SK-N-SH treated with all-trans-retinoic acid at 6 μM for 48 hours (cell line): ENCODE measurements around the gene KRTAP9-7.

Experiments used
- ATAC-seq: fragments of 200-7000 bp; cut with Tn5 transposase; 3 replicates; pipeline ENCODE4 v1.9.1; 2020; ENCODE audit warnings: mild to moderate bottlenecking, moderate library complexity
- ARNTL ChIP-seq: fragments of 450-650 bp; formaldehyde crosslinking; IDR thresholded peaks from 2 replicates; pipeline ENCODE4 v1.5.0; 2020; ENCODE audit warnings: low read depth, mild to moderate bottlenecking, moderate library complexity, borderline replicate concordance
- BACH2 ChIP-seq: fragments of 250-450 bp; sonication (Bioruptor Pico); IDR thresholded peaks from 2 replicates; pipeline ENCODE4 v1.9.0; 2021; ENCODE audit warnings: mild to moderate bottlenecking, borderline replicate concordance
- CSDC2 ChIP-seq: fragments of 250-450 bp; sonication (Bioruptor Pico); IDR thresholded peaks from 2 replicates; pipeline ENCODE4 v1.5.0; 2020; ENCODE audit warnings: mild to moderate bottlenecking, moderate library complexity
- ESRRG ChIP-seq: fragments of 250-450 bp; sonication (Bioruptor Pico); IDR thresholded peaks from 2 replicates; pipeline ENCODE4 v1.6.1; 2021; ENCODE audit warnings: mild to moderate bottlenecking
- GLIS3 ChIP-seq: fragments of 250-450 bp; sonication (Bioruptor Pico); IDR thresholded peaks from 2 replicates; pipeline ENCODE4 v1.5.0; 2020; ENCODE audit warnings: mild to moderate bottlenecking, moderate library complexity
- ISL1 ChIP-seq: fragments of 250-450 bp; sonication (Bioruptor Pico); IDR thresholded peaks from 2 replicates; pipeline ENCODE4 v2.1.2; 2022; ENCODE audit warnings: mild to moderate bottlenecking, moderate library complexity
- OSR1 ChIP-seq: fragments of 250-450 bp; sonication (Bioruptor Pico); IDR thresholded peaks from 2 replicates; pipeline ENCODE4 v1.8.0; 2022; ENCODE audit warnings: moderate library complexity, mild to moderate bottlenecking, inconsistent platforms
- PPARA ChIP-seq: fragments of 250-450 bp; sonication (Bioruptor Pico); IDR thresholded peaks from 2 replicates; pipeline ENCODE4 v1.5.0; 2020; ENCODE audit warnings: mild to moderate bottlenecking, borderline replicate concordance
- RARB ChIP-seq: fragments of 250-450 bp; sonication (Bioruptor Pico); IDR thresholded peaks from 2 replicates; pipeline ENCODE4 v1.8.0; 2021; ENCODE audit warnings: mild to moderate bottlenecking, moderate library complexity
- SNAI2 ChIP-seq: fragments of 250-450 bp; sonication (Bioruptor Pico); IDR thresholded peaks from 2 replicates; pipeline ENCODE4 v1.5.0; 2020; ENCODE audit warnings: mild to moderate bottlenecking, moderate library complexity
- TCF4 ChIP-seq: fragments of 250-450 bp; sonication (Bioruptor Pico); IDR thresholded peaks from 2 replicates; pipeline ENCODE4 v1.8.0; 2021; ENCODE audit warnings: mild to moderate bottlenecking, moderate library complexity, borderline replicate concordance
- TOX ChIP-seq: fragments of 250-450 bp; sonication (Bioruptor Pico); IDR thresholded peaks from 2 replicates; pipeline ENCODE4 v1.8.0; 2021; ENCODE audit warnings: mild to moderate bottlenecking, moderate library complexity, borderline replicate concordance
- ZC3H10 ChIP-seq: fragments of 250-450 bp; sonication (Bioruptor Pico); IDR thresholded peaks from 2 replicates; pipeline ENCODE4 v1.5.1; 2021; ENCODE audit warnings: mild to moderate bottlenecking, moderate library complexity
- ZFP3 ChIP-seq: fragments of 250-450 bp; sonication (Bioruptor Pico); IDR thresholded peaks from 2 replicates; pipeline ENCODE4 v1.5.0; 2020; ENCODE audit warnings: mild to moderate bottlenecking, moderate library complexity
- ZFP30 ChIP-seq: fragments of 450-650 bp; formaldehyde crosslinking; IDR thresholded peaks from 2 replicates; pipeline ENCODE4 v1.5.0; 2022; ENCODE audit warnings: mild to moderate bottlenecking, moderate library complexity
- ZNF565 ChIP-seq: fragments of 450-650 bp; formaldehyde crosslinking; conservative IDR thresholded peaks from 2 replicates; pipeline ENCODE4 v1.5.0; 2020; ENCODE audit warnings: low read depth, mild to moderate bottlenecking, moderate library complexity
- ZNF70 ChIP-seq: fragments of 450-650 bp; formaldehyde crosslinking; IDR thresholded peaks from 2 replicates; pipeline ENCODE4 v1.5.0; 2020; ENCODE audit warnings: mild to moderate bottlenecking, moderate library complexity
- ZNF8 ChIP-seq: fragments of 450-650 bp; formaldehyde crosslinking; IDR thresholded peaks from 2 replicates; pipeline ENCODE4 v1.5.0; 2020; ENCODE audit warnings: mild to moderate bottlenecking, moderate library complexity
- TF ChIP-seq, protein P1 (sequence below): fragments of 250-450 bp; sonication (Bioruptor Pico); IDR thresholded peaks from 2 replicates; pipeline ENCODE4 v1.8.0; 2021; ENCODE audit warnings: low read depth, mild to moderate bottlenecking, moderate library complexity, borderline replicate concordance
- TF ChIP-seq, protein P2 (sequence below): fragments of 250-450 bp; sonication (Bioruptor Pico); IDR thresholded peaks from 2 replicates; pipeline ENCODE4 v1.5.1; 2020; ENCODE audit warnings: low read depth, mild to moderate bottlenecking, moderate library complexity
- TF ChIP-seq, protein P3 (sequence below): fragments of 250-450 bp; sonication (Bioruptor Pico); IDR thresholded peaks from 2 replicates; pipeline ENCODE4 v1.8.0; 2020; ENCODE audit warnings: mild to moderate bottlenecking, moderate library complexity, borderline replicate concordance
- TF ChIP-seq, protein P4 (sequence below): fragments of 250-450 bp; sonication (Bioruptor Pico); IDR thresholded peaks from 2 replicates; pipeline ENCODE4 v1.5.1; 2021; ENCODE audit warnings: mild to moderate bottlenecking, moderate library complexity
- TF ChIP-seq, protein P5 (sequence below): fragments of 250-450 bp; sonication (Bioruptor Pico); IDR thresholded peaks from 2 replicates; pipeline ENCODE4 v1.5.0; 2020; ENCODE audit warnings: mild to moderate bottlenecking, moderate library complexity

KRTAP9-7 gene

DNA sequence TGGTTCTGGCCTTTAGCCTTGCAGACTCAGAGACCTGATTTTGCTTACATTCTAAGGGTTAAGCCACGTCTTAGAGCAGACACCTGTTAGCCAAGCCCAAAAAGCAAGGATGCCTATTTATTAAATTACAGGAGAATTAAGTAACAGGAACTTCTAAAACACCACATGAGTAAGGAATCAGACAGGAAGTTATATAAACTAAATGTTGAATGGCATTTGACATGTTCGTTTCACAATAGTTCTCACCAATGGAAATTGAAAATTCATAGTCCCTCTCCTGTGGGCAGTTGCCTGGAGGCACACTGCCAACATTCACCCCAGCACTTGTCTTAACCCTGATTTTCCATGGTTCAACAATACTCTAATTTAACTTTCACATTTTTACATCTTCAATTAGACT, 9.0 kb downstream of the KRTAP9-7 start:
- TF ChIP-seq, protein P1, sequence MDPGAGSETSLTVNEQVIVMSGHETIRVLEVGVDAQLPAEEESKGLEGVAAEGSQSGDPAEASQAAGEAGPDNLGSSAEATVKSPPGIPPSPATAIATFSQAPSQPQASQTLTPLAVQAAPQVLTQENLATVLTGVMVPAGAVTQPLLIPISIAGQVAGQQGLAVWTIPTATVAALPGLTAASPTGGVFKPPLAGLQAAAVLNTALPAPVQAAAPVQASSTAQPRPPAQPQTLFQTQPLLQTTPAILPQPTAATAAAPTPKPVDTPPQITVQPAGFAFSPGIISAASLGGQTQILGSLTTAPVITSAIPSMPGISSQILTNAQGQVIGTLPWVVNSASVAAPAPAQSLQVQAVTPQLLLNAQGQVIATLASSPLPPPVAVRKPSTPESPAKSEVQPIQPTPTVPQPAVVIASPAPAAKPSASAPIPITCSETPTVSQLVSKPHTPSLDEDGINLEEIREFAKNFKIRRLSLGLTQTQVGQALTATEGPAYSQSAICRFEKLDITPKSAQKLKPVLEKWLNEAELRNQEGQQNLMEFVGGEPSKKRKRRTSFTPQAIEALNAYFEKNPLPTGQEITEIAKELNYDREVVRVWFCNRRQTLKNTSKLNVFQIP (CRISPR knock-in tag), result no peak
- TF ChIP-seq ZC3H10 (CRISPR knock-in tag) (no peak), OSR1 (CRISPR knock-in tag) (no peak), ESRRG (CRISPR knock-in tag) (no peak), RARB (CRISPR knock-in tag) (no peak), ISL1 (CRISPR knock-in tag) (no peak)
- no peak for ATAC-seq

DNA sequence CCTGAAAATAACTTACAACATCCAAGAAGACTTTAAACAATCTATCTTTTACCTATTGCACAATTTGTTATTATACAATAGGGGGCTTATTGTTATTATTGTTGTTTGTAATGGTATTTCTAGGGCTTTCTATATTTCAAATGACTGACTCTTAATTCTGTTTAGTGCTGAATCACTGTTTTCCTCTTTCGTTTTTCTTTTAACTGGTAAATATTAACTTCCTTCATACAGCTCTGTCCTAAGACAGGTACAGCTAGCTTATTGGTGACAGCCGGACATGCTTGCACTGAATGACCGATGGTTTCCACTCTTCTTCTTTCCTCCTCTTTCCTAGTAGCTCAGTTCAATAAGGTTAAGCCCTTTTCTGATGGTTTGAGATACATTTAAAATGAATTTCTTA, 11.6 kb downstream of the KRTAP9-7 start:
- ATAC-seq, result no peak
- no peak for TF ChIP-seq SNAI2 (CRISPR knock-in tag)
- no peak for TF ChIP-seq ZFP30 (CRISPR knock-in tag)
- TF ChIP-seq ISL1 (CRISPR knock-in tag), result no peak
- TF ChIP-seq, protein P2, sequence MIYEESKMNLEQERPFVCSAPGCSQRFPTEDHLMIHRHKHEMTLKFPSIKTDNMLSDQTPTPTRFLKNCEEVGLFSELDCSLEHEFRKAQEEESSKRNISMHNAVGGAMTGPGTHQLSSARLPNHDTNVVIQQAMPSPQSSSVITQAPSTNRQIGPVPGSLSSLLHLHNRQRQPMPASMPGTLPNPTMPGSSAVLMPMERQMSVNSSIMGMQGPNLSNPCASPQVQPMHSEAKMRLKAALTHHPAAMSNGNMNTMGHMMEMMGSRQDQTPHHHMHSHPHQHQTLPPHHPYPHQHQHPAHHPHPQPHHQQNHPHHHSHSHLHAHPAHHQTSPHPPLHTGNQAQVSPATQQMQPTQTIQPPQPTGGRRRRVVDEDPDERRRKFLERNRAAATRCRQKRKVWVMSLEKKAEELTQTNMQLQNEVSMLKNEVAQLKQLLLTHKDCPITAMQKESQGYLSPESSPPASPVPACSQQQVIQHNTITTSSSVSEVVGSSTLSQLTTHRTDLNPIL (CRISPR knock-in tag), result no peak
- TF ChIP-seq ZNF70 (CRISPR knock-in tag), result no peak
- no peak for TF ChIP-seq TOX (CRISPR knock-in tag)
- TF ChIP-seq, protein P3, sequence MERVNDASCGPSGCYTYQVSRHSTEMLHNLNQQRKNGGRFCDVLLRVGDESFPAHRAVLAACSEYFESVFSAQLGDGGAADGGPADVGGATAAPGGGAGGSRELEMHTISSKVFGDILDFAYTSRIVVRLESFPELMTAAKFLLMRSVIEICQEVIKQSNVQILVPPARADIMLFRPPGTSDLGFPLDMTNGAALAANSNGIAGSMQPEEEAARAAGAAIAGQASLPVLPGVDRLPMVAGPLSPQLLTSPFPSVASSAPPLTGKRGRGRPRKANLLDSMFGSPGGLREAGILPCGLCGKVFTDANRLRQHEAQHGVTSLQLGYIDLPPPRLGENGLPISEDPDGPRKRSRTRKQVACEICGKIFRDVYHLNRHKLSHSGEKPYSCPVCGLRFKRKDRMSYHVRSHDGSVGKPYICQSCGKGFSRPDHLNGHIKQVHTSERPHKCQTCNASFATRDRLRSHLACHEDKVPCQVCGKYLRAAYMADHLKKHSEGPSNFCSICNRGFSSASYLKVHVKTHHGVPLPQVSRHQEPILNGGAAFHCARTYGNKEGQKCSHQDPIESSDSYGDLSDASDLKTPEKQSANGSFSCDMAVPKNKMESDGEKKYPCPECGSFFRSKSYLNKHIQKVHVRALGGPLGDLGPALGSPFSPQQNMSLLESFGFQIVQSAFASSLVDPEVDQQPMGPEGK, result no peak
- TF ChIP-seq ESRRG (CRISPR knock-in tag), result no peak
- no peak for TF ChIP-seq PPARA (CRISPR knock-in tag)
- TF ChIP-seq, protein P1 (CRISPR knock-in tag), result no peak
- TF ChIP-seq ZNF8 (CRISPR knock-in tag), result no peak
- TF ChIP-seq ZNF565 (CRISPR knock-in tag), result no peak
- TF ChIP-seq BACH2, result no peak
- no peak for TF ChIP-seq ZFP3 (CRISPR knock-in tag)
- no peak for TF ChIP-seq ZC3H10 (CRISPR knock-in tag)
- no peak for TF ChIP-seq RARB (CRISPR knock-in tag)
- no peak for TF ChIP-seq CSDC2 (CRISPR knock-in tag)

DNA sequence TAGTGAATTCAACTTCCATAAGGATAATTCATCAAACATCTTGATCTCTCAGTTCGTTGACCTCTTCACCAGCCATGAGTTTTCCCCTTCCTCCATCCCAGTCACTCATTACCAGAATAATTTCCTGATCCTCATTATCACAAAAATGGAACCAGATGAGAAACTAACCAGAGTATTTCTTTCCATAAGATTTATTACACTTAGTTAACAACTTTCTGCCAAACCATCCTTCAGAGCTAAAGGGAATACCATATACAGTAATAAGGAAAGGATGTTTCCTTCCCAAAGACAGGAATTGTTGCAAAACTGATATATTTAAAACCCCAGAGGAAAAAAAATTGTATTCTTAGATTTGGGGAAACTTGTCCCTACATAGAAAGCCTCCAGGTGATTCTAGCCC, 18.5 kb downstream of the KRTAP9-7 start:
- TF ChIP-seq ESRRG (CRISPR knock-in tag) (no peak), ZNF8 (CRISPR knock-in tag) (no peak), ZNF565 (CRISPR knock-in tag) (no peak), ZC3H10 (CRISPR knock-in tag) (no peak), GLIS3 (CRISPR knock-in tag) (no peak), RARB (CRISPR knock-in tag) (no peak), ARNTL (CRISPR knock-in tag) (no peak), CSDC2 (CRISPR knock-in tag) (no peak), PPARA (CRISPR knock-in tag) (no peak)
- ATAC-seq, result no peak

DNA sequence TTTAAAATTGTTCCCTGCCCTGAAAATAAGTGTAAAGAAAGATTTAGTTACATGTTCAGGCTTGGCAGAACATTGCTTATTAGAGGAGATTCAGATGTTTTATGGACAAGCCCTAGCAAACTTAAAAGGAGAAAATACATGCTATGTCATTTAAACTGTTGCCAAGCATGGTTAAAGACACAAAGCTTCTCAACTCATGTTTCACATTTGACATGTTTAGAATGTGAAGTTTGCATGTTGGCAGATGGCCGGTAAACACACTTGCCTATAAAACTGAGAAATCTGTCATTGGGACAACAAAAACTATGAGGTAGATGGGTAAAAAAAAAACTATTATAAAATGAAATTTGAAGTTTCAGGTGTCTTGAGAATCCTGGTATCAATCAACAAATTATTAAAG, 21.3 kb downstream of the KRTAP9-7 start:
- no peak for ATAC-seq
- TF ChIP-seq ZNF8 (CRISPR knock-in tag), result no peak
- no peak for TF ChIP-seq ZFP3 (CRISPR knock-in tag)
- no peak for TF ChIP-seq BACH2
- TF ChIP-seq, protein P4, sequence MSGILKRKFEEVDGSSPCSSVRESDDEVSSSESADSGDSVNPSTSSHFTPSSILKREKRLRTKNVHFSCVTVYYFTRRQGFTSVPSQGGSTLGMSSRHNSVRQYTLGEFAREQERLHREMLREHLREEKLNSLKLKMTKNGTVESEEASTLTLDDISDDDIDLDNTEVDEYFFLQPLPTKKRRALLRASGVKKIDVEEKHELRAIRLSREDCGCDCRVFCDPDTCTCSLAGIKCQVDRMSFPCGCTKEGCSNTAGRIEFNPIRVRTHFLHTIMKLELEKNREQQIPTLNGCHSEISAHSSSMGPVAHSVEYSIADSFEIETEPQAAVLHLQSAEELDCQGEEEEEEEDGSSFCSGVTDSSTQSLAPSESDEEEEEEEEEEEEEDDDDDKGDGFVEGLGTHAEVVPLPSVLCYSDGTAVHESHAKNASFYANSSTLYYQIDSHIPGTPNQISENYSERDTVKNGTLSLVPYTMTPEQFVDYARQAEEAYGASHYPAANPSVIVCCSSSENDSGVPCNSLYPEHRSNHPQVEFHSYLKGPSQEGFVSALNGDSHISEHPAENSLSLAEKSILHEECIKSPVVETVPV (CRISPR knock-in tag), result no peak
- TF ChIP-seq TCF4 (CRISPR knock-in tag), result no peak
- no peak for TF ChIP-seq ESRRG (CRISPR knock-in tag)
- TF ChIP-seq, protein P1 (CRISPR knock-in tag), result no peak
- TF ChIP-seq, protein P5, sequence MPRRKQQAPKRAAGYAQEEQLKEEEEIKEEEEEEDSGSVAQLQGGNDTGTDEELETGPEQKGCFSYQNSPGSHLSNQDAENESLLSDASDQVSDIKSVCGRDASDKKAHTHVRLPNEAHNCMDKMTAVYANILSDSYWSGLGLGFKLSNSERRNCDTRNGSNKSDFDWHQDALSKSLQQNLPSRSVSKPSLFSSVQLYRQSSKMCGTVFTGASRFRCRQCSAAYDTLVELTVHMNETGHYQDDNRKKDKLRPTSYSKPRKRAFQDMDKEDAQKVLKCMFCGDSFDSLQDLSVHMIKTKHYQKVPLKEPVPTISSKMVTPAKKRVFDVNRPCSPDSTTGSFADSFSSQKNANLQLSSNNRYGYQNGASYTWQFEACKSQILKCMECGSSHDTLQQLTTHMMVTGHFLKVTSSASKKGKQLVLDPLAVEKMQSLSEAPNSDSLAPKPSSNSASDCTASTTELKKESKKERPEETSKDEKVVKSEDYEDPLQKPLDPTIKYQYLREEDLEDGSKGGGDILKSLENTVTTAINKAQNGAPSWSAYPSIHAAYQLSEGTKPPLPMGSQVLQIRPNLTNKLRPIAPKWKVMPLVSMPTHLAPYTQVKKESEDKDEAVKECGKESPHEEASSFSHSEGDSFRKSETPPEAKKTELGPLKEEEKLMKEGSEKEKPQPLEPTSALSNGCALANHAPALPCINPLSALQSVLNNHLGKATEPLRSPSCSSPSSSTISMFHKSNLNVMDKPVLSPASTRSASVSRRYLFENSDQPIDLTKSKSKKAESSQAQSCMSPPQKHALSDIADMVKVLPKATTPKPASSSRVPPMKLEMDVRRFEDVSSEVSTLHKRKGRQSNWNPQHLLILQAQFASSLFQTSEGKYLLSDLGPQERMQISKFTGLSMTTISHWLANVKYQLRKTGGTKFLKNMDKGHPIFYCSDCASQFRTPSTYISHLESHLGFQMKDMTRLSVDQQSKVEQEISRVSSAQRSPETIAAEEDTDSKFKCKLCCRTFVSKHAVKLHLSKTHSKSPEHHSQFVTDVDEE (CRISPR knock-in tag), result no peak
- TF ChIP-seq TOX (CRISPR knock-in tag), result no peak
- no peak for TF ChIP-seq ISL1 (CRISPR knock-in tag)
- TF ChIP-seq PPARA (CRISPR knock-in tag), result no peak
- TF ChIP-seq ZNF70 (CRISPR knock-in tag), result no peak
- no peak for TF ChIP-seq GLIS3 (CRISPR knock-in tag)
- no peak for TF ChIP-seq ZC3H10 (CRISPR knock-in tag)
- TF ChIP-seq ZFP30 (CRISPR knock-in tag), result no peak
